Neuronal stem cell (in vitro differentiated cells): ENCODE measurements around the gene MIPEP.
"Not testable (repeated sequence)": the region's sequence is repeated elsewhere in the genome, so short reads cannot be mapped to it uniquely, and the experiment has no call there.

ENCODE experiments used
- DNase-seq: peaks from one replicate; pipeline ENCODE4 v3.0.0-alpha.2; 2013; ENCODE audit warnings: low spot score
- H2AFZ ChIP-seq: one replicate; pipeline ENCODE4 v1.6.1; 2013; ENCODE audit warnings: mild to moderate bottlenecking, low read length, inconsistent platforms
- H2AK5ac ChIP-seq: 2 replicates; pipeline ENCODE4 v1.6.1; 2013; ENCODE audit warnings: low read depth, mild to moderate bottlenecking, inconsistent platforms, low read length, moderate library complexity, mixed read lengths
- H2BK120ac ChIP-seq: 2 replicates; pipeline ENCODE4 v1.6.1; 2013; ENCODE audit warnings: low read depth, mild to moderate bottlenecking, inconsistent platforms, low read length, moderate library complexity, mixed read lengths
- H2BK12ac ChIP-seq: one replicate; pipeline ENCODE4 v1.6.1; 2013; ENCODE audit warnings: low read length, inconsistent platforms
- H2BK15ac ChIP-seq: 2 replicates; pipeline ENCODE4 v1.6.1; 2013; ENCODE audit warnings: mild to moderate bottlenecking, low read length, inconsistent platforms, mixed read lengths
- H2BK5ac ChIP-seq: one replicate; pipeline ENCODE4 v1.6.1; 2013; ENCODE audit warnings: inconsistent platforms, mild to moderate bottlenecking, low read length, moderate library complexity
- H3K14ac ChIP-seq: one replicate; pipeline ENCODE4 v1.6.1; 2013; ENCODE audit warnings: low read length, inconsistent platforms
- H3K18ac ChIP-seq: 2 replicates; pipeline ENCODE4 v1.6.1; 2013; ENCODE audit warnings: low read length, inconsistent platforms
- H3K23ac ChIP-seq: 2 replicates; pipeline ENCODE4 v1.6.1; 2013; ENCODE audit warnings: low read depth, mild to moderate bottlenecking, mixed read lengths, low read length, inconsistent platforms; ENCODE audit not compliant: poor library complexity
- H3K27ac ChIP-seq: replicated peaks from 3 replicates; pipeline ENCODE4 v1.5.1; 2013; ENCODE audit warnings: low read length, inconsistent platforms
- H3K27me3 ChIP-seq, 3 experiments: 2 replicates each; pipeline ENCODE4 v1.6.1; 2013; ENCODE audit warnings: low read length in 3 of 3, mild to moderate bottlenecking in 2 of 3, inconsistent platforms in 1 of 3, low read depth in 1 of 3, mixed read lengths in 1 of 3, moderate library complexity in 1 of 3; ENCODE audit not compliant: control insufficient read depth in 3 of 3, insufficient read depth in 3 of 3
- H3K36me3 ChIP-seq, 2 donors: replicated peaks in 1 of 2; 2 replicates each; pipeline ENCODE4 v1.6.1; 2013; ENCODE audit warnings: low read length in 2 of 2; ENCODE audit not compliant: control insufficient read depth in 2 of 2, insufficient read depth in 2 of 2
- H3K4ac ChIP-seq: 2 replicates; pipeline ENCODE4 v1.6.1; 2013; ENCODE audit warnings: inconsistent platforms, mild to moderate bottlenecking, low read length, moderate library complexity
- H3K4me1 ChIP-seq, 2 donors: 1 replicate in 1 of 2; 2 replicates in 1 of 2; pipeline ENCODE4 v1.6.1; 2013; ENCODE audit warnings: low read length in 2 of 2, low read depth in 1 of 2; ENCODE audit not compliant: control insufficient read depth in 2 of 2, insufficient read depth in 1 of 2
- H3K4me2 ChIP-seq: one replicate; pipeline ENCODE4 v1.6.1; 2013; ENCODE audit warnings: mild to moderate bottlenecking, low read length, inconsistent platforms; ENCODE audit not compliant: insufficient read depth, poor library complexity, severe bottlenecking
- H3K4me3 ChIP-seq, 2 donors: 2 replicates each; pipeline ENCODE4 v1.5.1; 2013; ENCODE audit warnings: low read length in 2 of 2, mild to moderate bottlenecking in 2 of 2, inconsistent platforms in 1 of 2, moderate library complexity in 1 of 2
- H3K79me1 ChIP-seq: one replicate; pipeline ENCODE4 v1.6.1; 2013; ENCODE audit warnings: low read depth, mild to moderate bottlenecking, inconsistent platforms, low read length, moderate library complexity
- H3K9ac ChIP-seq: one replicate; pipeline ENCODE4 v1.6.1; 2013; ENCODE audit warnings: mild to moderate bottlenecking, low read depth, low read length, inconsistent platforms; ENCODE audit not compliant: poor library complexity
- H3K9me3 ChIP-seq, 2 donors: replicated peaks in 1 of 2; 2 replicates each; pipeline versions ENCODE3 to v1.6.1; 2013; ENCODE audit warnings: low read length in 2 of 2, mild to moderate bottlenecking in 2 of 2, inconsistent platforms in 1 of 2, low read depth in 1 of 2, mixed read lengths in 1 of 2, moderate library complexity in 1 of 2; ENCODE audit not compliant: control insufficient read depth in 2 of 2, insufficient read depth in 1 of 2
- H4K8ac ChIP-seq: one replicate; pipeline ENCODE4 v1.6.1; 2013; ENCODE audit warnings: low read depth, mild to moderate bottlenecking, inconsistent platforms, low read length, moderate library complexity
- H4K91ac ChIP-seq: one replicate; pipeline ENCODE4 v1.6.1; 2013; ENCODE audit warnings: low read length, low read depth, mild to moderate bottlenecking, inconsistent platforms; ENCODE audit not compliant: poor library complexity
- WGBS, 2 donors: extraction: QIAGEN DNeasy Blood & Tissue Kit; methylation state at CpG; one replicate each; pipeline ENCODE4 v1.1.7; 2013; ENCODE audit warnings: missing lambda C conversion rate in 2 of 2, mixed read lengths in 1 of 2; ENCODE audit not compliant: insufficient read length in 2 of 2, insufficient replicate concordance in 1 of 2; ENCODE audit errors: extremely low coverage in 2 of 2; 5-methylcytosine and 5-hydroxymethylcytosine counted together

MIPEP gene

GRCh38 chr13:23766283-23766682, 122.9 kb downstream of the MIPEP start:
- DNase-seq, result no peak
- no peak overlapping the region for H2BK15ac ChIP-seq
- no peak overlapping the region for H3K14ac ChIP-seq
- H3K27ac ChIP-seq, result no peak overlapping the region
- no peak overlapping the region for H3K23ac ChIP-seq
- H2BK120ac ChIP-seq, result no peak overlapping the region
- H3K4me1 ChIP-seq, result no peaks in the 10 kb centered on the region
- H3K4me3 ChIP-seq, result no peak overlapping the region
- H3K79me1 ChIP-seq, result no peaks in the 10 kb centered on the region
- no CpG with 5 or more reads among the region's 2 CpGs for WGBS, 2 donors
- no peak overlapping the region for H2AFZ ChIP-seq
- no peak overlapping the region for H3K18ac ChIP-seq
- no peak overlapping the region for H3K4ac ChIP-seq
- H2BK5ac ChIP-seq, result no peak overlapping the region
- no peak overlapping the region for H3K9ac ChIP-seq
- H3K9me3 ChIP-seq, result peaks cover 0 to 2% of the 10 kb centered on the region in 2 donors
- no peak overlapping the region for H4K91ac ChIP-seq
- no peaks in the 10 kb centered on the region for H3K36me3 ChIP-seq
- H2BK12ac ChIP-seq, result no peak overlapping the region
- no peak overlapping the region for H2AK5ac ChIP-seq
- H4K8ac ChIP-seq, result no peak overlapping the region
- H3K27me3 ChIP-seq, result no peaks in the 10 kb centered on the region
- H3K4me2 ChIP-seq, result no peak overlapping the region

GRCh38 chr13:23765531-23765930, 123.7 kb downstream of the MIPEP start:
- Histone ChIP-seq H3K4ac (no peak overlapping the region), H3K18ac (no peak overlapping the region), H3K4me1 (no peaks in the 10 kb centered on the region), H3K36me3 (no peaks in the 10 kb centered on the region), H3K9ac (no peak overlapping the region), H3K4me2 (no peak overlapping the region), H3K9me3 (peaks cover 0 to 2% of the 10 kb centered on the region in 2 donors), H3K4me3 (no peak overlapping the region), H2BK12ac (no peak overlapping the region), H2BK120ac (no peak overlapping the region), H2AK5ac (no peak overlapping the region), H4K8ac (no peak overlapping the region), H3K27ac (no peak overlapping the region), H3K79me1 (no peaks in the 10 kb centered on the region), H3K14ac (no peak overlapping the region), H2BK5ac (no peak overlapping the region), H3K23ac (no peak overlapping the region), H4K91ac (no peak overlapping the region), H2BK15ac (no peak overlapping the region), H2AFZ (no peak overlapping the region), H3K27me3 (no peaks in the 10 kb centered on the region)
- no CpG with 5 or more reads among the region's 6 CpGs for WGBS, 2 donors
- DNase-seq, result no peak

- Histone ChIP-seq H3K27ac (no peak overlapping the region), H2AFZ (no peak overlapping the region), H3K18ac (no peak overlapping the region), H3K4me2 (no peak overlapping the region), H3K9me3 (peaks cover 0 to 2% of the 10 kb centered on the region in 2 donors), H2BK5ac (no peak overlapping the region), H3K27me3 (no peaks in the 10 kb centered on the region), H2BK12ac (no peak overlapping the region), H2BK120ac (no peak overlapping the region), H3K9ac (no peak overlapping the region), H2BK15ac (no peak overlapping the region), H3K4me1 (no peaks in the 10 kb centered on the region), H2AK5ac (no peak overlapping the region), H3K4ac (no peak overlapping the region), H3K36me3 (no peaks in the 10 kb centered on the region), H3K79me1 (no peaks in the 10 kb centered on the region), H4K91ac (no peak overlapping the region), H4K8ac (no peak overlapping the region), H3K4me3 (no peak overlapping the region), H3K14ac (no peak overlapping the region), H3K23ac (no peak overlapping the region)
- WGBS, 2 donors, result no CpG with 5 or more reads among the region's 3 CpGs
- no peak for DNase-seq
Observed at GRCh38 chr13:23763318-23763717, 125.9 kb downstream of the MIPEP start.

GRCh38 chr13:23761760-23762159, 127.4 kb downstream of the MIPEP start:
- not testable (repeated sequence) for H3K23ac ChIP-seq, H3K18ac ChIP-seq, H4K8ac ChIP-seq, H3K4me3 ChIP-seq, H3K27ac ChIP-seq, H3K4ac ChIP-seq, H3K27me3 ChIP-seq, H3K4me1 ChIP-seq, H2BK120ac ChIP-seq, H4K91ac ChIP-seq, H2BK15ac ChIP-seq, H3K9me3 ChIP-seq, DNase-seq, H3K14ac ChIP-seq, H3K79me1 ChIP-seq, H2AK5ac ChIP-seq, H2BK5ac ChIP-seq, H3K36me3 ChIP-seq, H3K9ac ChIP-seq, H2BK12ac ChIP-seq, H2AFZ ChIP-seq, H3K4me2 ChIP-seq
- WGBS, 2 donors, result no CpG with 5 or more reads among the region's 8 CpGs
